Neural progenitor cell (in vitro differentiated cells): ENCODE measurements around the gene ACOXL.

Source experiments
- CTCF ChIP-seq: fragments of 200-600 bp; sonication (generic); IDR thresholded peaks from 2 replicates; pipeline ENCODE4 v1.5.1; 2017; ENCODE audit warnings: antibody characterized with exemption, mild to moderate bottlenecking
- EZH2 ChIP-seq: fragments of 200-600 bp; sonication (generic); IDR thresholded peaks from 2 replicates; pipeline ENCODE4 v1.6.1; 2017; ENCODE audit warnings: antibody characterized with exemption, mild to moderate bottlenecking, moderate library complexity

GRCh38 chr2:110774701-110775100, 42.3 kb downstream of the ACOXL start:
- TF ChIP-seq CTCF (no peak), EZH2 (no peak)
